IPS DF 6.9 (cell line): ENCODE data around the gene TMEM238L.

ENCODE experiments used
- DNase-seq: peaks from one replicate; pipeline ENCODE4 v3.0.0-alpha.2; 2013; ENCODE audit warnings: low read depth, low spot score
- H3K27ac ChIP-seq: one replicate; pipeline ENCODE4 v1.5.1; 2013; ENCODE audit warnings: low read length, control low read depth
- H3K27me3 ChIP-seq: 2 replicates; pipeline ENCODE4 v1.6.1; 2013; ENCODE audit warnings: mild to moderate bottlenecking, low read length; ENCODE audit not compliant: control insufficient read depth, insufficient read depth
- H3K36me3 ChIP-seq: 2 replicates; pipeline ENCODE4 v1.6.1; 2013; ENCODE audit warnings: low read length; ENCODE audit not compliant: control insufficient read depth, insufficient read depth
- H3K4me1 ChIP-seq: 2 replicates; pipeline ENCODE4 v1.6.1; 2013; ENCODE audit warnings: low read length; ENCODE audit not compliant: control insufficient read depth, insufficient read depth
- H3K4me3 ChIP-seq: 2 replicates; pipeline ENCODE4 v1.5.1; 2013; ENCODE audit warnings: mild to moderate bottlenecking, low read length
- H3K9me3 ChIP-seq: 2 replicates; pipeline ENCODE4 v1.6.1; 2013; ENCODE audit warnings: low read length, inconsistent platforms; ENCODE audit not compliant: control insufficient read depth, insufficient read depth
- WGBS: extraction: QIAGEN DNeasy Blood & Tissue Kit; methylation state at CpG from one replicate; pipeline ENCODE4 v1.1.7; 2013; ENCODE audit warnings: mixed read lengths, missing lambda C conversion rate; ENCODE audit not compliant: insufficient read length, insufficient coverage; 5-methylcytosine and 5-hydroxymethylcytosine counted together

Gene TMEM238L

DNA sequence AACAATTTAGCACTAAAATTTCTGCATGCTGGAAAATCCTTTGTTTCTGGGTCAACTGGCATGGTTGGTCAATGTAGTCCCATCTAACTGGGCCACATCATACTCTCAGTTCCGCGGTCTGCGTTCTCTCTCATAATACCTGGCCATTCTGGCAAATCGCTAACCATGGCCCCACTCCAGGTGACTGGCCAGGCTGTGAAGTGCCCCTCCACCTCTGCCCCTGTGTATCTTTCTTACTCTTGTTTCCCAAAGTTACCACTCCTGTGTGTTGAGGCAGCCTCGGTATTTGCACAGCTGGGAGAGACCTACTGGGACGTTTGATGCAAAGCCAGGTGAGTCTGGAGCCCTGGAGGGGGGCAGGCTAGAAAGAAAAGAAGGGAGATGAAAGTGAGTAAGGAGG lies 2.0 kb upstream of the TMEM238L start:
- Histone ChIP-seq H3K4me1 (0 out of 2 replicates have a peak, but pooled peaks cover 2% of the 10 kb centered on the region), H3K36me3 (no peaks in the 10 kb centered on the region), H3K4me3 (no peak overlapping the region), H3K27me3 (no peaks in the 10 kb centered on the region), H3K27ac (no peak overlapping the region), H3K9me3 (no peaks in the 10 kb centered on the region)
- no CpG with 5 or more reads among the region's 6 CpGs for WGBS
- no peak for DNase-seq

DNA sequence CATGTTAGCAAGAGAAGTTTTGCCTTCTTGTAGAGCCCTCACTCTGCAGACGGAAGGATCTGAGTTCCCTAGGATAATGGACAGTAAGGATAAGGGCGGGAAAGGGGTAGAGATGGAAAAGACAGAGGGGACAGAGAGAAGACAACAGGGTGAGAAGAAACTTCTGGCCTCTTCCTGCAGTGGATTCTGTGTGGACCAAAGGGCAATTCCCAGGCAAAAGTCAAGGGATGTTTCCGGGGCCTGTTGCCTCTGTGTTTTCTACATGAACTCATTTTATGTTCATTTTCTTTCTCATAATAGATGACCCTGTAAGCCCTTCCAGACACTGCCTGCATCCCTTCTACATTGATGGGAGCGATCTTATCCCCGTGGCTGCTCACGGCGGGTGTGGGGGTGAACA lies 647 bp upstream of the TMEM238L start:
- no peaks in the 10 kb centered on the region for H3K27me3 ChIP-seq
- DNase-seq, result no peak
- H3K36me3 ChIP-seq, result no peaks in the 10 kb centered on the region
- no peaks in the 10 kb centered on the region for H3K9me3 ChIP-seq
- no peak overlapping the region for H3K4me3 ChIP-seq
- H3K27ac ChIP-seq, result no peak overlapping the region
- WGBS, result no CpG with 5 or more reads among the region's 7 CpGs
- 0 out of 2 replicates have a peak, but pooled peaks cover 2% of the 10 kb centered on the region for H3K4me1 ChIP-seq

DNA sequence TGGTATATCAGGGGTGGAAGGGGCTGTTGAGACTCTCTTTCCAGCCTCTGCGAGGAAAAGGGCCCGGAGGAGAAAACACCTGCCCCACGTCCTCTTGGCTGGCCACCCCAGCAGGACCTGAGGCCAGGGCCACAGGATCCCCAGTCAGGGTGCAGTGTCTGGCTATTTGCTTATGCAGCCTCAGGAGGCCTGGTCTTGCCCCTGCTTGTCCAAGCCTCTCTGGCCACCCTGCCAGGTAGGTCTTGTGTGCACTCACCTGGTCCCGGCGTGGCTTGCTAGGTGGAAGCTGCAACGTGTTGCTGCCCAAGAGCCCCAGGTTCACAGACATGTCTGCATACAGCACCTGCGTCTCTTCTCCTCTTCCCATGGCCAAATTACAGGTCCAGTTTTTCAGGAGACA lies 549 bp downstream of the TMEM238L start:
- Histone ChIP-seq H3K36me3 (no peaks in the 10 kb centered on the region), H3K4me3 (no peak overlapping the region), H3K27ac (no peak overlapping the region), H3K27me3 (no peaks in the 10 kb centered on the region), H3K4me1 (0 out of 2 replicates have a peak, but pooled peaks cover 2% of the 10 kb centered on the region), H3K9me3 (no peaks in the 10 kb centered on the region)
- no peak for DNase-seq
- WGBS, result no CpG with 5 or more reads among the region's 7 CpGs

DNA sequence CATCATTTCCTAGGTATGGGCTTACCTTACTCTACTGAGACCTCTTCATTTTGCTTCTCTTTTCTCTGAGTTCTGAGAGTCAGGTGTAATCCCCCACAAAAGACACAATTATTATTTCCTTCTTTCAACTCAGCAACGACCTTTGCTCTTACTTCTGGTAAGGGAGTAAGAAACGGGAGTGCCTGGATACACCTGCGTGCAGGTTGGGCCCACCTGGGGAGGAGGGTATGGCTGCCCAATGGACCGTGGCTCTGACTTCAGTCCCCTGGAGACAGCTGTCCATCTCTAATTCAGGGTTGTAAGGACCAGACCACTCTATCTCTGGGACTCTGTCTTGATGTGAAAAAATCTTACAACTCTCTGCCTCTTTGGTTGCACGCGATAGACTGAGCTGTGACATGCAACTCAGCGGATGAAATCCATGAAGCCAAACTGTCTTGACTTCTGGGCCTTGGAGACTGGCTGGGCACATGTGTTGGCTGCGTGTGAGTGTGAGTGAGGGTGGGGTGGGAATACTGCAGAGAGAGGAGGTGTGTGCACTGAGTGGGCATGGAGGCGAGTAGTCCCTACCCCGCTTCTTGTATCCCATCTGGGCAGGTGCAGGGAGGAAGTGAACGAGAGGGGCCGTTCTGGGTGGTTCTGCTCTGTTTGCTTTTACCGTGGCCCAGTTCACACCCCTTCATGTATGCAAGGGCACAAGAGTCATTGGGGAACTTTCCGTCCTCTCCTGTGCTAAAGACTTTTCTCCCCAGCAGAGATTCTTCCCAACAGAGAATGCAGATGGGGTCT lies 1.2 kb downstream of the TMEM238L start:
- no peaks in the 10 kb centered on the region for H3K36me3 ChIP-seq
- H3K27ac ChIP-seq, result no peak overlapping the region
- no peaks in the 10 kb centered on the region for H3K27me3 ChIP-seq
- H3K4me1 ChIP-seq, result 0 out of 2 replicates have a peak, but pooled peaks cover 2% of the 10 kb centered on the region
- no peaks in the 10 kb centered on the region for H3K9me3 ChIP-seq
- WGBS, result no CpG with 5 or more reads among the region's 14 CpGs
- no peak for DNase-seq
- H3K4me3 ChIP-seq, result no peak overlapping the region

DNA sequence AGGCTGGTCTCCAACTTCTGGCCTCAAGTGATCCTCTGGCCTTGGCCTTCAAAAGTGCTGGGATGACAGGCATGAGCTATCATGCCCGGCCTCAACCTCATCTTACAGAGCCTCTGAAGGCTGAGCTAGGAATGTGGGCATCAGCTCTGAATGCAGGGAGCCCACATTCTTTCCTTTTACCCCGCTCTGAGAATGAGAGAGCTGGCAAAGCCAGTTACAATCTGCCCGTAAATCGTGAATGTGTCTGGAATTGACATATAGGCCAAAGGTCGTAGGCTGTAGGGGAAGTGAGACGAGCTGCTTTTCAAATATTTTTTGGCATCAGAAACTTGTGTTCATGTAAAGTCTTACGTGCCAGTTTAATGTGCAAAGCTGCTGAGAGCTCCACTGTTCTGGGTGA lies 4.5 kb downstream of the TMEM238L start:
- DNase-seq, result no peak
- H3K27ac ChIP-seq, result no peak overlapping the region
- no peaks in the 10 kb centered on the region for H3K36me3 ChIP-seq
- H3K9me3 ChIP-seq, result no peaks in the 10 kb centered on the region
- H3K27me3 ChIP-seq, result no peaks in the 10 kb centered on the region
- H3K4me1 ChIP-seq, result no peaks in the 10 kb centered on the region
- no CpG with 5 or more reads among the region's 7 CpGs for WGBS
- no peak overlapping the region for H3K4me3 ChIP-seq

DNA sequence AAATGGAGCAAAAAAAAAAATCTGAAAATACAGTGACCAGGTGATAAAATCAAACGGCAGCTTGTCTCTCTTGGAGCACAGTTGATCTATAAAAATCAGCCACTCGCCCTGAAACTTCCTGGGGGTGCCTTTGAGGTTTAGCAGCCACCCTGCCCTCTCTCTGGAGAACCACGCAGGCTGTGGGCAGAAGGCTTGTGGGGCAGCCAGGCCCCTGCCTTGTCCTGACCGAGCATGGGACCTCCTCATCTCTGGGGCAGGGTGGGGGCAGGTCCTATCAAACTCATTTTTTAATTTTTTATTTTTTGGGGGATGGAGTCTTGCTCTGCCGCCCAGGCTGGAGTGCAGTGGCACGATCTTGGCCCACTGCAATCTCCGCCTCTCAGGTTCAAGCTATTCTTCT lies 5.0 kb downstream of the TMEM238L start:
- no peaks in the 10 kb centered on the region for H3K27me3 ChIP-seq
- no peak for DNase-seq
- no CpG with 5 or more reads among the region's 7 CpGs for WGBS
- no peaks in the 10 kb centered on the region for H3K9me3 ChIP-seq
- no peak overlapping the region for H3K4me3 ChIP-seq
- no peaks in the 10 kb centered on the region for H3K4me1 ChIP-seq
- H3K36me3 ChIP-seq, result no peaks in the 10 kb centered on the region
- no peak overlapping the region for H3K27ac ChIP-seq

DNA sequence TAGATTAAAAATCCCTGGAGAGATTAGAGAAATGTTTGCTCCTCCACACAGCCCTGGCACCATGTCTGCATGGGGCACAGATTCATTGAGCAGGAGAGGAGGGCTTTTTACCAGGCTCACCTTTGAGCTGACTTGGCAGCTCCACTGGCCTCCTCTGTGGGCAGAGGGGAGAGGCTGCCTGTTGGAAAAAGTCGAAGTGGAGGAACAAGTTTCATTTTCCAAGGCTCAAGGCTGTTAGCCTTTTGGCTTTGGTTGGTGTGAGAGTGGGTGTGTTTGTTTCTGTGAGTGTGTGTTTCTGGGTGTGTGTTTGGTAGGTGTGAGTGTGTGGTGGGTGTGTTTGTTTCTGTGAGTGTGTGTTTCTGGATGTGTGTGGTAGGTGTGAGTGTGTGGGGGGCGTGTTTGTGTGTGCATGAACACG lies 5.6 kb downstream of the TMEM238L start:
- DNase-seq, result no peak
- 100% methylated on average over 2 of the region's 3 CpGs for WGBS
- Histone ChIP-seq H3K4me1 (no peaks in the 10 kb centered on the region), H3K27ac (no peak overlapping the region), H3K27me3 (no peaks in the 10 kb centered on the region), H3K4me3 (no peak overlapping the region), H3K9me3 (no peaks in the 10 kb centered on the region), H3K36me3 (no peaks in the 10 kb centered on the region)

DNA sequence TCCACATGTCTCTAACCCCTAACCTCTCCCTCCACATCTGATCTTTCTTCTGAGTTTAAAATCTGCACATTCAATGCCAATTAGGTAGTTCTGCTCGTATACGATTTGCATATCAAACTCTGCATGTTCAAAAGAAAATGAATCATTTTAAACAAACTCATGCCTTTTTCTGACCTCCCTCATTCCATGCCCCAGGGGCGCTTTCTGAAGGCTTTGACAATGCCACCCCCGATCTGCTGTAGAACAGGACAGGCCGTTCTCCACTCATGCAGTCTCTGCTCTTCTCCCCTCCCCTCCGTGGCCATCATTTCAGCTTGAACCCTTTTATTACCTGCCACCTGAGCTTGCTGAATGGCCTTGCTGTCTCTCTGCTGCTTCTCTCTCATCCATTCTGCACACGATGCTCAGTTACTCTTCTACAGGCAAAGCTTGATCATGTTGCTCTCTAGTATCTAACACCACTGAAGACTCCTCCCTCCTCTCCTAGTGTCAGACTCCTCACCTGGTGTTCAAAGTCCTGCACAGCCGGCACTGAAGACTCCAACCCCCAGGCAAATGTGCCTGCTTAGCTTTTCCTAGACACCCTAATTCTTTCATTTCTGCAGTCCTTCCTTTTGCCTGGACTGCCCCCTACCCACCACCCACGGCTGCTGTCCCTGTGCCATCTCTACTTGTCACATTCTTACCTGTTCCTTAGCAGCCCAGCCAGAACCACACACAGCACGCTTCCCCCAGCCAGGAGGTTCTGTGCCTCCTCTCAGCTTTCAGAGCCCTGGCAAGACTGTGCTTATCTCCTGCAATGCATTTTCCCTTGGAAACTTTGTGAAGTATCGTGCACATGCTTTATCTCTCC lies 6.2 kb downstream of the TMEM238L start:
- DNase-seq, result no peak
- WGBS, result no CpG with 5 or more reads among the region's 11 CpGs
- no peaks in the 10 kb centered on the region for H3K36me3 ChIP-seq
- H3K27ac ChIP-seq, result no peak overlapping the region
- H3K27me3 ChIP-seq, result no peaks in the 10 kb centered on the region
- no peaks in the 10 kb centered on the region for H3K4me1 ChIP-seq
- no peak overlapping the region for H3K4me3 ChIP-seq
- no peaks in the 10 kb centered on the region for H3K9me3 ChIP-seq

DNA sequence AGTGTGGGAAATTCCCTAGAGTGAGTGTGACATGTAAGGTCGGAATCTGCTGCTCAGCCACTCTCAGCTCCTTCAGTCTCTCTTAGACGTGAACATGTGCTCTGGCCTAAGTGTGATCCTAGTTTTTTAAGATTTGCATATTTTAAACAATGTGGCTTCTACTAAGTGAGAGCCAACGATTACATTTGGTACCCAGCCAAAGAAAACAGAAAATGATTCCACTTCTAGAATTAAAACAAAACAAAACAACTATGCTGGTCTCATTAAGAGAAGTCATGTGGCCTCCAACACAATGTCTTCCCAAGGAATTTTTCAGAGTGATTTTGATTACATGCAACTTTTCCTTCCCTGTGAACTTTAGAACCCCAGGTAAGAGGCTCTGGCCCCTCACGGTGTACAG lies 10.1 kb downstream of the TMEM238L start:
- no peaks in the 10 kb centered on the region for H3K36me3 ChIP-seq
- DNase-seq, result no peak
- no peak overlapping the region for H3K27ac ChIP-seq
- H3K4me1 ChIP-seq, result no peaks in the 10 kb centered on the region
- no peaks in the 10 kb centered on the region for H3K9me3 ChIP-seq
- no CpG with 5 or more reads among the region's 4 CpGs for WGBS
- no peak overlapping the region for H3K4me3 ChIP-seq
- H3K27me3 ChIP-seq, result no peaks in the 10 kb centered on the region

DNA sequence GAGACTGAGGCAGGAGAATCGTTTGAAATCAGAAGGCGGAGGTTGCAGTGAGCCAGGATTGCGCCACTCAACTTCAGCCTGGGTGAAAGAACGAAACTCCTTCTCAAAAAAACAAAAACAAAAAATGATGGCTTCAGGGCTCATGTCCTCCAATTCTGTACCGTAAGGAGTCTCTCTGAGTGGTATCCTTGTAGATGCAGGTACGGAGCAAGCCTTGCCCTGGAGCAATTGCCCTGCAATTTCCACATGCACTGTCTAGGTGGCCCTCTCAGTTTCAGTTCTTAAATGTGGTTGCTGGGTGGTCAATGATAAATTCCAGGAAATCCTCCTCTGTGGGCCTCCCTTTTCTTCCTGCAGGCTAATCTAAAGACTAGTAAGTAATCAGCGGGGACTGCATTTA lies 10.6 kb downstream of the TMEM238L start:
- Histone ChIP-seq H3K27me3 (no peaks in the 10 kb centered on the region), H3K36me3 (no peaks in the 10 kb centered on the region), H3K4me1 (no peaks in the 10 kb centered on the region), H3K4me3 (no peak overlapping the region), H3K9me3 (no peaks in the 10 kb centered on the region), H3K27ac (no peak overlapping the region)
- no peak for DNase-seq
- WGBS, result no CpG with 5 or more reads among the region's 7 CpGs
